T-helper 1 cell treated with Interleukin-12 subunit alpha and Interleukin-12 subunit beta and Interleukin-4 antibody, amounts not matched to agents 30 μg/mL and 1 μg/mL, for 36 hours (primary cell): ENCODE measurements around the gene TMEM86B.

ENCODE experiments used
- H3K27ac Mint-ChIP-seq: one replicate; pipeline ENCODE4 v1.8.0; 2021; ENCODE audit warnings: mild to moderate bottlenecking, mixed read lengths
- H3K27me3 Mint-ChIP-seq: one replicate; pipeline ENCODE4 v1.8.0; 2021; ENCODE audit warnings: low read depth, mixed read lengths
- H3K36me3 Mint-ChIP-seq: one replicate; pipeline ENCODE4 v1.8.0; 2021; ENCODE audit warnings: low read depth, mixed read lengths
- H3K4me1 Mint-ChIP-seq: one replicate; pipeline ENCODE4 v1.8.0; 2021; ENCODE audit warnings: low read depth, mixed read lengths
- H3K4me3 Mint-ChIP-seq: one replicate; pipeline ENCODE4 v1.8.0; 2021; ENCODE audit warnings: mild to moderate bottlenecking, moderate library complexity, mixed read lengths
- H3K9me3 Mint-ChIP-seq: one replicate; pipeline ENCODE4 v1.8.0; 2021; ENCODE audit warnings: mixed read lengths

Gene TMEM86B

GRCh38 chr19:55240713-55241020 is 12.1 kb upstream of the TMEM86B start:
- Mint-ChIP-seq H3K27ac (no peak overlapping the region), H3K4me1 (peaks cover 2% of the 10 kb centered on the region), H3K4me3 (no peak overlapping the region), H3K27me3 (no peaks in the 10 kb centered on the region), H3K36me3 (peaks cover 39% of the 10 kb centered on the region), H3K9me3 (no peaks in the 10 kb centered on the region)

GRCh38 chr19:55239004-55239403 is 10.4 kb upstream of the TMEM86B start:
- Mint-ChIP-seq H3K27ac (no peak overlapping the region), H3K4me3 (no peak overlapping the region), H3K36me3 (peaks cover 46% of the 10 kb centered on the region), H3K4me1 (peaks cover 2% of the 10 kb centered on the region), H3K9me3 (no peaks in the 10 kb centered on the region), H3K27me3 (no peaks in the 10 kb centered on the region)

GRCh38 chr19:55238030-55238429 is 9.5 kb upstream of the TMEM86B start:
- Mint-ChIP-seq H3K9me3 (no peaks in the 10 kb centered on the region), H3K4me3 (no peak overlapping the region), H3K4me1 (peaks cover 2% of the 10 kb centered on the region), H3K27me3 (no peaks in the 10 kb centered on the region), H3K36me3 (peaks cover 51% of the 10 kb centered on the region), H3K27ac (no peak overlapping the region)

GRCh38 chr19:55232986-55233385 is 4.4 kb upstream of the TMEM86B start:
- Mint-ChIP-seq H3K4me1 (no peaks in the 10 kb centered on the region), H3K9me3 (no peaks in the 10 kb centered on the region), H3K27me3 (no peaks in the 10 kb centered on the region), H3K36me3 (peaks cover 44% of the 10 kb centered on the region), H3K27ac (no peak overlapping the region), H3K4me3 (no peak overlapping the region)

- Mint-ChIP-seq H3K4me3 (no peak overlapping the region), H3K36me3 (peaks cover 39% of the 10 kb centered on the region), H3K27me3 (no peaks in the 10 kb centered on the region), H3K9me3 (no peaks in the 10 kb centered on the region), H3K4me1 (no peaks in the 10 kb centered on the region), H3K27ac (no peak overlapping the region)
Measured at GRCh38 chr19:55232286-55232602, 3.7 kb upstream of the TMEM86B start.

- no peaks in the 10 kb centered on the region for H3K4me1 Mint-ChIP-seq
- H3K9me3 Mint-ChIP-seq = no peaks in the 10 kb centered on the region
- H3K27ac Mint-ChIP-seq = no peak overlapping the region
- H3K36me3 Mint-ChIP-seq = peaks cover 33% of the 10 kb centered on the region
- no peaks in the 10 kb centered on the region for H3K27me3 Mint-ChIP-seq
- no peak overlapping the region for H3K4me3 Mint-ChIP-seq
Measured at GRCh38 chr19:55231391-55232285, 3.1 kb upstream of the TMEM86B start.

- H3K27ac Mint-ChIP-seq = no peak overlapping the region
Measured at GRCh38 chr19:55230780-55231179, 2.2 kb upstream of the TMEM86B start.

GRCh38 chr19:55230329-55230728 is 1.8 kb upstream of the TMEM86B start:
- no peaks in the 10 kb centered on the region for H3K9me3 Mint-ChIP-seq
- H3K27ac Mint-ChIP-seq = peak overlapping the region; percentile 49
- no peaks in the 10 kb centered on the region for H3K27me3 Mint-ChIP-seq
- no peak overlapping the region for H3K4me3 Mint-ChIP-seq
- H3K36me3 Mint-ChIP-seq = peaks cover 36% of the 10 kb centered on the region
- H3K4me1 Mint-ChIP-seq = no peaks in the 10 kb centered on the region

More at GRCh38 chr19:55230780-55231179, 2.2 kb upstream of the TMEM86B start:
- H3K4me3 Mint-ChIP-seq = no peak overlapping the region
- H3K4me1 Mint-ChIP-seq = no peaks in the 10 kb centered on the region
- no peaks in the 10 kb centered on the region for H3K27me3 Mint-ChIP-seq
- H3K36me3 Mint-ChIP-seq = peaks cover 31% of the 10 kb centered on the region
- H3K9me3 Mint-ChIP-seq = no peaks in the 10 kb centered on the region

- no peak overlapping the region for H3K27ac Mint-ChIP-seq
- H3K27me3 Mint-ChIP-seq = no peaks in the 10 kb centered on the region
- no peak overlapping the region for H3K4me3 Mint-ChIP-seq
- no peaks in the 10 kb centered on the region for H3K4me1 Mint-ChIP-seq
- H3K36me3 Mint-ChIP-seq = peaks cover 34% of the 10 kb centered on the region
- no peaks in the 10 kb centered on the region for H3K9me3 Mint-ChIP-seq
Measured at GRCh38 chr19:55229789-55230182, 1.2 kb upstream of the TMEM86B start.

GRCh38 chr19:55229145-55229788 is 704 bp upstream of the TMEM86B start:
- peaks cover 30% of the 10 kb centered on the region for H3K36me3 Mint-ChIP-seq
- H3K27ac Mint-ChIP-seq = no peak overlapping the region
- no peaks in the 10 kb centered on the region for H3K9me3 Mint-ChIP-seq

GRCh38 chr19:55228015-55228391 is 560 bp downstream of the TMEM86B start:
- Mint-ChIP-seq H3K36me3 (peaks cover 22% of the 10 kb centered on the region), H3K9me3 (no peaks in the 10 kb centered on the region), H3K4me3 (no peak overlapping the region), H3K27ac (no peak overlapping the region), H3K27me3 (no peaks in the 10 kb centered on the region), H3K4me1 (no peaks in the 10 kb centered on the region)

More at GRCh38 chr19:55229145-55229788, 704 bp upstream of the TMEM86B start:
- Mint-ChIP-seq H3K27me3 (no peaks in the 10 kb centered on the region), H3K4me3 (no peak overlapping the region), H3K4me1 (no peaks in the 10 kb centered on the region)

- H3K4me1 Mint-ChIP-seq = no peaks in the 10 kb centered on the region
- H3K27me3 Mint-ChIP-seq = no peaks in the 10 kb centered on the region
- peaks cover 18% of the 10 kb centered on the region for H3K36me3 Mint-ChIP-seq
- no peak overlapping the region for H3K4me3 Mint-ChIP-seq
- no peaks in the 10 kb centered on the region for H3K9me3 Mint-ChIP-seq
- no peak overlapping the region for H3K27ac Mint-ChIP-seq
Measured at GRCh38 chr19:55227241-55228014, 1.1 kb downstream of the TMEM86B start.

- no peaks in the 10 kb centered on the region for H3K4me1 Mint-ChIP-seq
- no peaks in the 10 kb centered on the region for H3K27me3 Mint-ChIP-seq
- no peaks in the 10 kb centered on the region for H3K9me3 Mint-ChIP-seq
- H3K4me3 Mint-ChIP-seq = no peak overlapping the region
- peaks cover 15% of the 10 kb centered on the region for H3K36me3 Mint-ChIP-seq
- no peak overlapping the region for H3K27ac Mint-ChIP-seq
Measured at GRCh38 chr19:55226788-55227187, 1.8 kb downstream of the TMEM86B start.

GRCh38 chr19:55226273-55226672 is 2.3 kb downstream of the TMEM86B start:
- no peaks in the 10 kb centered on the region for H3K9me3 Mint-ChIP-seq
- no peaks in the 10 kb centered on the region for H3K4me1 Mint-ChIP-seq
- H3K27ac Mint-ChIP-seq = no peak overlapping the region
- H3K27me3 Mint-ChIP-seq = no peaks in the 10 kb centered on the region
- H3K4me3 Mint-ChIP-seq = no peak overlapping the region
- peaks cover 19% of the 10 kb centered on the region for H3K36me3 Mint-ChIP-seq
